ENCODE data around the gene PIK3C3. TPM values are rescaled to one million over a fixed set of nuclear protein-coding genes. Genes with fewer than 3 reads are reported as not detected.

The PIK3C3 gene
- total and polyA plus RNA-seq, 8 donors: 19.7 to 99.5 (median 36.3) TPM

- no peak for DNase-seq
- Histone ChIP-seq H3K27ac (no peak overlapping the region), H3K9me3 (no peaks in the 10 kb centered on the region), H3K27me3 (no peaks in the 10 kb centered on the region), H3K4me3 (no peak overlapping the region), H3K4me1 (no peaks in the 10 kb centered on the region), H3K36me3 (peaks cover 12 to 89% (median 77%) of the 10 kb centered on the region in 4 donors)
- 80 to 92% (median 85%) methylated on average over 4 of the region's 4 CpGs for WGBS, 5 donors
- intact Hi-C loops (cut with DNase I; ENCODE audit: low total_unique reads): no loop called here
- TF ChIP-seq EP300 (IDR thresholded peaks at IDR 0.05): no peak
Observed at GRCh38 chr18:41992703-41993102, 37.7 kb downstream of the PIK3C3 start.

- H3K36me3 ChIP-seq: peaks cover 12 to 88% (median 81%) of the 10 kb centered on the region in 4 donors
- intact Hi-C loops (cut with DNase I; ENCODE audit: low total_unique reads): no loop called here
Observed at GRCh38 chr18:41993151-41993550, 38.1 kb downstream of the PIK3C3 start.

GRCh38 chr18:41996020-41996419, 41.0 kb downstream of the PIK3C3 start:
- 85 to 97% (median 88%) methylated on average over 1 of the region's 1 CpG for whole genome bisulfite sequencing, 5 donors
- Histone ChIP-seq H3K27me3 (no peaks in the 10 kb centered on the region), H3K9me3 (no peaks in the 10 kb centered on the region), H3K4me1 (no peaks in the 10 kb centered on the region), H3K36me3 (peaks cover 27 to 97% (median 85%) of the 10 kb centered on the region in 4 donors), H3K4me3 (no peak overlapping the region), H3K27ac (no peak overlapping the region)
- TF ChIP-seq EP300 (IDR thresholded peaks at IDR 0.05) (no peak), POLR2A (IDR thresholded peaks at IDR 0.05) (no peak), POLR2AphosphoS5 (IDR thresholded peaks at IDR 0.05) (no peak), CTCF (IDR thresholded peaks at IDR 0.05) (no peak)
- DNase-seq: no peak
- intact Hi-C loops (cut with DNase I; ENCODE audit: low total_unique reads): no loop called here

More at GRCh38 chr18:41993151-41993550, 38.1 kb downstream of the PIK3C3 start:
- TF ChIP-seq CTCF (IDR thresholded peaks at IDR 0.05) (no peak), POLR2A (IDR thresholded peaks at IDR 0.05) (no peak), POLR2AphosphoS5 (IDR thresholded peaks at IDR 0.05) (no peak), EP300 (IDR thresholded peaks at IDR 0.05) (no peak)
- no peak for DNase-seq
- no peaks in the 10 kb centered on the region for H3K4me1 ChIP-seq
- H3K4me3 ChIP-seq: no peak overlapping the region
- WGBS, 5 donors: 78 to 96% (median 92%) methylated on average over 2 of the region's 2 CpGs
- H3K9me3 ChIP-seq: no peaks in the 10 kb centered on the region
- no peaks in the 10 kb centered on the region for H3K27me3 ChIP-seq
- no peak overlapping the region for H3K27ac ChIP-seq

- H3K36me3 ChIP-seq: peaks cover 30 to 94% (median 85%) of the 10 kb centered on the region in 4 donors
- no peak overlapping the region for H3K27ac ChIP-seq
- H3K4me1 ChIP-seq: no peaks in the 10 kb centered on the region
- no peak overlapping the region for H3K4me3 ChIP-seq
- no peaks in the 10 kb centered on the region for H3K27me3 ChIP-seq
- intact Hi-C loops (cut with DNase I; ENCODE audit: low total_unique reads): no loop called here
- DNase-seq: no peak
- TF ChIP-seq EP300 (IDR thresholded peaks at IDR 0.05) (no peak), POLR2A (IDR thresholded peaks at IDR 0.05) (no peak), CTCF (IDR thresholded peaks at IDR 0.05) (no peak), POLR2AphosphoS5 (IDR thresholded peaks at IDR 0.05) (no peak)
- WGBS, 5 donors: 79 to 98% (median 90%) methylated on average over 4 of the region's 4 CpGs
- no peaks in the 10 kb centered on the region for H3K9me3 ChIP-seq
Observed at GRCh38 chr18:41999751-42000150, 44.7 kb downstream of the PIK3C3 start.

GRCh38 chr18:42001801-42002200, 46.8 kb downstream of the PIK3C3 start:
- no peak overlapping the region for H3K27ac ChIP-seq
- no peak overlapping the region for H3K4me3 ChIP-seq
- 85 to 92% (median 91%) methylated on average over 3 of the region's 3 CpGs for WGBS, 5 donors
- H3K4me1 ChIP-seq: no peaks in the 10 kb centered on the region
- no peaks in the 10 kb centered on the region for H3K9me3 ChIP-seq
- TF ChIP-seq CTCF (IDR thresholded peaks at IDR 0.05) (no peak), POLR2A (IDR thresholded peaks at IDR 0.05) (no peak), EP300 (IDR thresholded peaks at IDR 0.05) (no peak), POLR2AphosphoS5 (IDR thresholded peaks at IDR 0.05) (no peak)
- H3K36me3 ChIP-seq: peaks cover 30 to 92% (median 87%) of the 10 kb centered on the region in 4 donors
- DNase-seq: no peak
- H3K27me3 ChIP-seq: no peaks in the 10 kb centered on the region
- intact Hi-C loops (cut with DNase I; ENCODE audit: low total_unique reads): no loop called here
